ENCODE results near the gene PIK3R4.

Gene PIK3R4

DNA sequence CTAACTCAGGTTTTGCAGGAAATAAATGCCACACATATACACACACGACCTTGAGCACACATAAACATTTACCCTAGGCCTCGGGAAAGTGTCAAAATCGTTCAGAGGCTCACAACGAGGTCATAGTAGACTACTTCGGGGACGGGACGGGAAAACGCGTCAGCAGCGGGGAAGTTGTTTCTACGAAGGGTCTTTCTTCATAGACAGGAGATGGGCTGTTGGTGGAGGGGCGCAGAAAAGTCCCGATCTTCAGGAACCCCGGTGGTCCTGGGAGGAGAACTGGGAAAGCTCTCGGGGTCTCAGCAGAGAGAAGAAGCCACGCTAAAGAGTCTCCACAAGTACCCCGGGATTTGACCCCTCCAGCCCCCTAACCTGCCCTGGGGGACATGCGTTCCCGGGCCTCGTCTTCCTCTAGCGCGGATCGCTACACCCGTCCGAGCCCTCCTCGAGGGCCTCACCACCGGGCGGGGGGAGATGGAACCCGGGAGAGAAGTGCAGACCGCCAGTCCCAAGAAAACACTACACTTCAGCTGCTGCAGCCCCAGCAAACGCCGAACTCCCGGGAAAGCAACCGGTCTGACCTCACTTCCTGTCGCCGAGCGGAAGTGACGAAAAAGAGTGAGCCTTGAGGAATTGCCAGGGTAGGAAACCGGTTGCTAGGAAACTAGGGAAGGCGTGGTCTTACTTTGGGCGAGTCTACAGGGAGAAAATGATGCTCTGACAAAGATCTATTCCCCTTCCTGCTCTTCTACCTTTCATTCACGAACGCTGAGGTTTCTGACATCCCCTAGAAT is at the start of gene PIK3R4:
TSS of gene PIK3R4 (minus strand) at position 584 of the 794 bp plus-strand sequence. CDS start 1,611 bp downstream, outside the sequence.
- in situ Hi-C loops (cut with HindIII; ENCODE audit: low sequenced_read_pairs) = no loop called here

DNA sequence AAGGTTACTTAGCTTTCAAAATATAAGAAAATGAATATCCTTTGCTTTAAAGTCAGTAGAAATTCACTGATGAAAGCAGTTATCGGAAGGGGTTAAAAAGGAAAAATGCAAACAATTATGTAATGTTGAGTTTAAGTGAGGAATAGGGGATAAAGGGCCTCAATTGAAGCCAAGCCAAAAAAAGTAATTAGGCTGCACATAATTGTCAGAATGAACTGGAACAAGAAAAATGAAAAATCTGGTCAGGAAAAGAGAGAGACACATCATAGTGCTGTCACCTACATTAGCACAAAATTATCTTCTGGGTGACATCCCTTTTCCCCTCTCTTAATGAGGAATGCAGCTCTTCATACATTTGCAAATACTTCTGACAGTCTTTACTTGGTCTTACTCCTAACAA is 48.8 kb upstream of the PIK3R4 start:
- in situ Hi-C loops (cut with HindIII; ENCODE audit: low sequenced_read_pairs) = no loop called here

DNA sequence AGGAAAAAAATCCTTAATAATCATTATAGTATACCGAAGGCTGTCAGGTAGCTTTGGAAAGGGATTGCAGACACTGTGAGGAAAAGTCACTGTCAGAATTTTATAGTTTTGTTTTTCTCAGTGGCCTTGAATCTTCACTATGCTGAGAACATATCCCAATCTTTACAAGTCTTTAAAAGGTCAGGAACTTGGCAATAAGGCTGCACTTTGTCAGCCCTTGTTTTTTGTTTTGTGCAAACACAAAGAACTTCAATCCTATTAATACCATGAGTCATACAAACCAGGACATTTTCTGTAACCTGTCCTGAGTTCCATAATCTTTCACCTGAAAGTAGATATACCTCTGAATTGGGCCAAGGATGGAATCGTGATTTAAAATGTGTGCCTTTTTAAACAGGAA is 45.6 kb upstream of the PIK3R4 start:
- in situ Hi-C loops (cut with HindIII; ENCODE audit: low sequenced_read_pairs) = no loop called here

DNA sequence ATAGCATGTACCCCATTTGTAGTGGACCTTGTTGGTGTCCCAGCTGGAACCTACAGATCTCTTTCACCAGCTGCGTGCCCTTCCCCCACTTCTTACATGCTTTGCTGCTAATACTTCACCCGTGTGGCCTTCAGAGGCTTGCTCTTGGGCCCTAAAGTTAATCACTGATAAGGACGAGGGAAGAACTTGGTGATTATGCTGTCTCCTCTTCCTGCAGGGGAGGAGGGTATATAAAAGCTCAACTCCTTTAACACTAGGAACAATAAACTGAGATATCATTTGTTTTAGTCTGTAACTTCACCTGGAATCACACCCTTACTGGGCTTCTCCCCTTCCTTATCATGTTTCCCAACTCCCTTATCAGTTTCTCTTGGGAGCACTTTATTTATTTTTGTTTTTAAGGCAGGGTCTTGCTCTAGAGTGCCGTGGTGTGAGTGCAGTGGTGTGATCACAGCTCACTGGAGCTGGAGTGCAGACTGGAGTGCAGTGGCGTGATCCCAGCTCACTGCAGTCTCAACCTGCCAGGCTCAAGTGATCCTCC is 43.2 kb upstream of the PIK3R4 start:
- in situ Hi-C loops (cut with HindIII; ENCODE audit: low sequenced_read_pairs) = no loop called here

DNA sequence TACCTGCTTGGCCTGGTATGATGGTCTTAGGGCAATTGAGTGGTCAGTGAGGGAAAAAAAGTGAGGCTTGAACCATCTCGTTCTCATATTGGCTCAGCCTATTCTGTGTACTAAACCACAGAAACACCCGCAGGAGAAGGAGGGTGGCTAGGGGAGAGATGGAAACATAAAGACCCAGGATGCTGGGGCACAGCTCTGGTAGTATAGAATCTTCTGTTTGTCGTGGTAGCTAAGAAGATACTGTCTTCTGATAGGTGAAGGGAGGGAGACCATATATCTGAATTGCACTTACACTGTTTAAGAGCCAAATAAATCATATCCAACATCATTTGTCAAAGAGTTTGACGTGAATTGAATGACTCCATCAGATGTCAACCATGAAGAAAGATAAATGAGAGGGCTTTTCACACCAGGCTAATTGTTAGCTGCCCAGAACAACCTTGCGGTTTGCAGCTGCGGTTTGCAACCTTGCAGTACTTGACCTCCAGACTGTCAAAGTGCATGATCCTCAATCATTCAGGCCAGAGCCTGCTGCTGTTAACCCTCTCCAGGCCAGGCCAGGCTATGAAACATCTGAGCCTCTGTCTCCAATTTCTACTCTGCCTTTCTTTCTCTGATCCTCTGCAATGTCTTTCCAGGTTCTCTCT is 40.9 kb upstream of the PIK3R4 start:
- in situ Hi-C loops (cut with HindIII; ENCODE audit: low sequenced_read_pairs) = no loop called here

DNA sequence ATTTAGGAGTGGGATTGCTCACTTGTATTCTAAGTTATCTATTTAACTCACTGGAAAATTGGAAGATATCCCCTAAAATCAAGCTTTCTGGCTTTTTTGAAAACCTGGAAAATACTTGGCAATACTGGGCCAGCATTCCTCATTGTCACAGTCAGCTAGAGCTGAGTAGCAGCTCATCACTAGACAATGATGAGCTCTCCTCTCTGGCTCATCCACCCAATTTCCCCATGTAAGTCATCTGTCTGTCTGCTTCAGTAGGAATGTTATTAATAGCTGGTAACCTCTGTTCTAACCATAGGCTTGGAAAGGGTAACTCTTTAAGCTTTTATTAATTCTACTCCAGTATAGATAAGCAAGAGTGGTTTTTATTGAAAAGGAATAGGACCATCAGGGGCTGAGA is 39.7 kb upstream of the PIK3R4 start:
- in situ Hi-C loops (cut with HindIII; ENCODE audit: low sequenced_read_pairs) = no loop called here

DNA sequence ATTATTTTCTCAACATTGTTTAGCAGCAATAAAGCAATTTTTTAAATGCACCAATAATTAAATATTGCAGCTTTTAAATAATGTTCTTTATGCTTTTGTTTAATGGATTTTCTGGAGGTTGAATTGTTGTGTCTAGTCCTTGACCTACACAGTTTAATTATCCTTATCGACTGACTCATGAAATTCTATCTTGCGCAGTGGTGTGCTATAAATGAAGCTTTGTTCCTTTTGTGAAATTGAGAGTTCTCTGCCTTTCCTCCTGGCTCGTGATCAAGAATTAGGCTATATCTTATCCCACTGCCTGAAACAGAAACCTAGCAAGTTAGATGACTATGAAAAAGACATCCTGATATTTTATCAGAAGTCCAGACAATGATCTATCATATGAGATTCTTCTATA is 37.0 kb upstream of the PIK3R4 start:
- in situ Hi-C loops (cut with HindIII; ENCODE audit: low sequenced_read_pairs) = no loop called here

DNA sequence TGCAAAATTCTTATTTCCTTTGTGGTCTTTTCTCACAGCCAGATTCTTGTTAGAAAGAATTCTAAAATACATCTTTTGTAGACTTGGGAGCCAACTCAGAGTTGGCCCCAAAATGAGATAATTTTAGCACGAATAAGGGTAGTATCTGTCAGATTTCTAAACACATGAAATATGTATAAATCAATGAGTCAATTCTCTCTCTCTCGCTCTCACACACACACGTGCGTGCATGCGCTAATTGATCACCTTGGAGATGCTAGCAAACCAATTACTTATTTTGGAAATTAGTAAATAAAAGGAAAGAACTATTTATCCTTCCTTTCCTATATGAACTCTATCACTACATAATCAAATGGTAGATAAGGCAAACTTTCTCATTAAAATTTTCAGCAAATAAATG is 32.9 kb upstream of the PIK3R4 start:
- in situ Hi-C loops (cut with HindIII; ENCODE audit: low sequenced_read_pairs) = no loop called here

DNA sequence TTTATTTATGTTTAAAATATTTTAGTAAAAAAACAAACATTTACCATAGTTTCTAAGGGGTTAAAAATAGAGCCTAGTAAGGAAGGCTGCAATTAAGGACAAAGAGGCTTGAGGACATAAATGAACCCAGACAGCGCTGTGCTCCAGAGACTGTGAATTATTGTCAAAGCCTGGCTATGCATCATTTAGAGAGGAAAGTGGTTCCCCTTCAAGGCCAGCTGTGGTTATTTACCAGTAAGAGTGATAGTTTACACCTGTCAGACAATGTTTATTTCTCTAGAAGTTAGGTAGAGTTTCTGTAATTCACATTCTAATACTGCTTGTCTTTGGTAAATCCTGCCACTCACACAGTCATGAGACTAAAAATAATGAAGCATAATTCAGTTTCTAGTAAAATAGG is 32.4 kb upstream of the PIK3R4 start:
- in situ Hi-C loops (cut with HindIII; ENCODE audit: low sequenced_read_pairs) = no loop called here

DNA sequence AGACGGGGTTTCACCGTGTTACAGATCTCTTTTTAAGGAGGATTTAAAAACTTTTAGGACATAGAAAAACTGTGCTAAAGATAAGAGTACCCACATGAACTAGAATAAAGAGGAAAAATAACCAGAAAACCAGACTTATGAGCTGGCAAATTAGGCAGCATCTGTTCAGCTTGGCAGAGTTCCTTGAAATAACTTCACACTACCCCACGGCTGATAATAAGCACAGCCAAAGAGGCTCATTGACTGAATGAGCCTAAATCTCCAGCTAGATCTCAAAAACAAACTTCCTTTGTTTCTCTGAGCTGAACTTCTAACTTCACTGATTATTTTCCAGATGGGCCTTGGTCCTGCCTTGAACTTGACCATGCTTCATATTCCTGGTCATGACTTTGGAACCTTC is 26.7 kb upstream of the PIK3R4 start:
- in situ Hi-C loops (cut with HindIII; ENCODE audit: low sequenced_read_pairs) = no loop called here

DNA sequence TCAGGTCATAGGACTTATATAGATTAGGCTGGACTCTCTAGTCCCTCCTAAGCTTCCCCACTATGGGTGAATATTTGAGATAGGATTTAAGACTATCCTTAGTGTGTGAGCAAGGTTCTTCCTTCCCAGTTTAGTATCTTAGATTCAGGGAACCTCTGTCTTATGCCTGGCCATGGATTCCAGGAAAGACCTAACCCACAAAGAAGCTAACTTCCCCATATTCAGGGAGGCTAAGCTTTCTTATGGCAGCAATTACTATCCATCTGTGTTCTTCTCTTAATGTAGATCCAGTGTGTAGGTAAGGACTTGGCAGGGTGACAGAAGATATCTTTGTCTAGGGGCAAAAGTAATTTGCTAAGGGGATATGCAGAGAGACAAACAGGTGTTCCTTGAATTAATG is 25.5 kb upstream of the PIK3R4 start:
- in situ Hi-C loops (cut with HindIII; ENCODE audit: low sequenced_read_pairs) = no loop called here

DNA sequence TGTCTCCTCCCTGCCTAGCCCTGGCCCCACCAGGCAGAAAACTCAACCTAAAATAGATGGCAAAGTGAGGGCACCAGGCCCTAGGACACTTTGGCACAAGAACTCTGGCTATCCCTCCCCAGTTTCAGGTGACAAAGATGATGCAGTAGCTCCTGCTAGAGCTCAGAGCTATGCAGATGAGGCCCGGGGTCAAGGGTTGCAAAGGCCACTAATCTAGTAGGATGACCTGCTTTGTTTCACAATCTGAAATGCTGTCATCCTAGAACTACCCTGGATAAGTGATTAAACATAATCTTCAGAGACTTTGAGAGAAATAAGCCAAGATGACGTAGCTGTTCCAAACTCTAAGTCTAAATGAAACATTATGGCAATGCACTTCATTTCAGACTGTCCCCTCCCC is 24.0 kb upstream of the PIK3R4 start:
- in situ Hi-C loops (cut with HindIII; ENCODE audit: low sequenced_read_pairs) = no loop called here

DNA sequence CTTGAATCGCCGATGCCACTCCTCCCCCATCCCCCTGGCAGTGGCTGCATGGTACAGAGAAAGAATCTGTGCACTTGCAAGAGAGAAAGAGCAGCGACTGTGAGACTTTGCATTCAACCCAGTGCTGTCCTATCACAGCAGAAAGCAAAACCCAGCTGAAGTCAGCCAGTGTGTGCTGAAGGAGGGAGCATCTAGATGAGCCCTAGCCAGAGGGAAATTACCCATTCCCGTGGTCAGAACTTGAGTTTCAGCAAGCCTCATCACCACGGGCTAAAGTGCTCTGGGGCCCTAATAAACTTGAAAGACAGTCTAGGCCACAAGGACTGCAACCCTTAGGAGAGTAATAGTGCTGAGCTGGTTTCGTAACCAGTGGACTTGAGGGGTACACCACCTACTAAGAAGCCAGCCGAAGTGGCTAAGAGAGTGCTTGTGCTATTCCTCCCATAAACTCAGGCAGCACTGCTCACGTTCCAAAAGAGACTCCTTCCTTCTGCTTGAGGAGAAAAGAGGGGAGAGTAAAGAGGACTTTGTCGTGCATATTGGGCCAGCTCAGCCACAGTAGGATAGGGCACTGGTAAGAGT is 15.2 kb upstream of the PIK3R4 start:
- in situ Hi-C loops (cut with HindIII; ENCODE audit: low sequenced_read_pairs) = no loop called here

DNA sequence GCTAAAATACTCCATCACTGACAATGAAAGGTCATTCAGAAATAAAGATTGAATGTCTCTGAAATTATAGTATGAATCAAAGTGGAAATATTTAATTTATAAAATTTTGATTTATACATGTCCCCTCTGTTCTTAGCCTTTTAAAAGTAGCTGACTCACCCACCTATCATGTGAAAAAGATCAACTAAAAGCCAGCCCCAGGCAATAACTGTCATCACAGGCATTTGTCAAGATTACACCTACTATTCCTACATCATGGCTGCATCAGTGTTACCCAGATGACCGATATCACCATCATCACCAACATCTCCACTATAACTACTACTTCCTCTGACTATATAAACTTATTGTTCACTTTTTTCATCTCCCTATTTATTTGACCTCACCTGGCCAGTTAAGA is 14.3 kb upstream of the PIK3R4 start:
- in situ Hi-C loops (cut with HindIII; ENCODE audit: low sequenced_read_pairs) = no loop called here

DNA sequence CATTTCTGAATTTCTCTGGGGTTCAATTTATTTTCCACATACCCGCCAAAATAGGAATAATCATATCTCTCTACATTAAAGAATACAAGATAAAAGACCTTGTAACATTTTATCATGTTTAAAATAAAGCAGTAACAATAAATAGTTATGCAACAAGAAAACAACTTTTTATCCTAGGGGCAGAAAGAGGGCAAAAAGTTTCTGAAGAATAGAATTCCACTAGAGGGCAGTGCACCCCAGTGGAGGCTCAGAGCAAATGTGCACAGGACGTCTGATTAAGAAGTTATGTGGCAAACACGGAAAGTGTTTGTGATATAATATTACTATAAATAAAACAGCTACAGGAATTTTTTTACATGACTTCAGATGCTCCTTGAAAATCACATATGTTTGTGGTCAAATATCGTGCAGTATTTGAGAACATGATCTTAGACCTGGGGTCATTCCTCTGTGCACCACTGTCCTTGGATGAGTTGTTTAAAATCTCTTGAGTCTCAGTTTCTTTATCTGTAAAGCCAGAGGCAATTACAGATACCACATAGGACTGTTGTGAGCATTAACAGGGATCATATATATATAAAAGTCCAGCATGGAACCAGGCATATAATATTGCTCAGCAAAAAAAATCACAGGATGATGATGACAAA is 13.2 kb upstream of the PIK3R4 start:
- in situ Hi-C loops (cut with HindIII; ENCODE audit: low sequenced_read_pairs) = no loop called here

DNA sequence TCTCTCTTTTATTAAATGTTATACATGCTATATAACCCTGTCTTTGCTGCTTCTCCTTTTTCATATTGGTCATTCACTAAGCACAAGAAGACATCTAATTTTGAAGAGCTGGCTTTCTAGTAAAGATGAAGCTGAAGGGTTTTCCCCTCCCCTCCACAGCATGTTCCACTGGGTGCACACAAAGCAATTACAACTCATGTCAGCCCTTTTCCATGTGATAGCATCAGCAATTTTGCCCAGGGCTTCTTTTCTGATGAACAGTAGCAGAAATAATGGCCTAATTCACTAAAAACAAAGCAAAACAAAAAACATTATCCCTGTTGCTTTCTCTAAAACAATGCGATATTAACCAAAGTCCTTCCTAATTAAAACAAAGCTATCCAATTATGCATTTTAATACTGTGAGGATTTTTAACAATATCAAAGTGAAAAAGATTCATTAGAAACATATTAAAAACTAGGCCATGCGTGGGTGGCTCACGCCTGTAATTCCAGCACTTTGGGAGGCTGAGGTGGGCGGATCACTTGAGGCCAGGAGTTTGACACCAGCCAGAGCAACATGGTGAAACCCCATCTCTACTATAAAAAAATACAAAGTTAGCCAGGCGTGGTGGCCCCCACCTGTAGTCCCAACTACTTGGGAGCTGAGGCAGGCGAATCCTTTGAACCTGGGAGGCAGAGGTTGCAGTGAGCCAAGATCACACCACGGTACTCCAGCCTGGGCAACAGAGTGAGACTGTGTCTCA is 12.2 kb upstream of the PIK3R4 start:
- in situ Hi-C loops (cut with HindIII; ENCODE audit: low sequenced_read_pairs) = no loop called here

DNA sequence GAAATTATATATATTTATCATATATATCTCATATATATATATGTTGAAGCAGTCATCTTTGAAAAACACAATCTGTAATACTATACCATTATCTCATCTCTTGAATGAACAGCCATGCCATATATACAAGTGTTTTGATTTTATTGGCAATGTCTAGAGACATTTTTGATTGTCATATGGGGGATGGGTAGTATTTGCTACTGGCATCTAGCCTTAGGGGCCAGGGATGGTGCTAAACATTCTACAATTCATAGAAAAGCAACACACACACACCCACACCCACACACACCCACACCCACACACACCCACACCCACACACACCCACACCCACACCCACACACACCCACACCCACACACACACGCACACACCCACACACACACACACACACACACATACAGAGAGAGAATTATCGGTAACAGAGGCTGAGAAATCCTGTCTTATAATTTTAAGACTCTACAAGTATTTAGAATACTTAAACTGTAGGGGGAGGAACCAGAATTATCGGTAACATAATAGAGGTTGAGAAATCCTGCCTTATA is 11.1 kb upstream of the PIK3R4 start:
- in situ Hi-C loops (cut with HindIII; ENCODE audit: low sequenced_read_pairs) = no loop called here

DNA sequence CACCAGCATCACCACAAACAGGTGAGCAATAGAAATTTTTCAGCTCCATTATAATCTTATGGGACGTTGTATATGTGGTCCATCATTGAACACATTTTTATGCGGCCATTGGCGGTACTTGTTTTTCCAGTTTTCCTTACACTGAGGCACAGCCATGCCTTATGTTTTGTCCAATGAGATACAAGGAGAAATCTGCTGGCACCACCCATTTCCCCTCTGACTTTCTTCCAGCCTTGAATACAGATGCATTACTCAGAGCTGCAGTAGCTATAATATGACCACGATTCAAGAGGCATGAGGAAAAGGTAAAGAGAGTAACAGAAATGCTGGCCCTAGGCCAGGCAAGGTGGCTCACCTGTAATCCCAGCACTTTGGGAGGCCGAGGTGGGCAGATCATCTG is 9.0 kb upstream of the PIK3R4 start:
- in situ Hi-C loops (cut with HindIII; ENCODE audit: low sequenced_read_pairs) = no loop called here

DNA sequence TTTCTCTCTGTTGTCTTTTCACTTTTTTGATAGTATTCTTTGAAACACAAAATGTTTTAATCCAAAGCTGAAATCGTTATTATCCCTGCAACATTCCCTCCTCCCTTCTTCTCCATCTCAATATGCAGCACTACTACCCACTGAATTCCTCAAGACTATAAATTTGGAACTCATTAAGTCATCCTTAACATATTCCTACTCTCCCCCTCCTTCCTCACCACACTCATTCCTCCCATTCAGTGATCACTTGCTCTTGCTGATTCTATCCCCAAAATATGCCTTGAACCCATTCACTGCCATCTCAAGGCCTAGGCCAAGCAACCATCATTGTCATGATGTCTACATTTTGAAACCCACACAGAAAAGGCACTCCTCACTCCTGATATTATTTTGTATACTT is 2.4 kb upstream of the PIK3R4 start:
- in situ Hi-C loops (cut with HindIII; ENCODE audit: low sequenced_read_pairs) = no loop called here

DNA sequence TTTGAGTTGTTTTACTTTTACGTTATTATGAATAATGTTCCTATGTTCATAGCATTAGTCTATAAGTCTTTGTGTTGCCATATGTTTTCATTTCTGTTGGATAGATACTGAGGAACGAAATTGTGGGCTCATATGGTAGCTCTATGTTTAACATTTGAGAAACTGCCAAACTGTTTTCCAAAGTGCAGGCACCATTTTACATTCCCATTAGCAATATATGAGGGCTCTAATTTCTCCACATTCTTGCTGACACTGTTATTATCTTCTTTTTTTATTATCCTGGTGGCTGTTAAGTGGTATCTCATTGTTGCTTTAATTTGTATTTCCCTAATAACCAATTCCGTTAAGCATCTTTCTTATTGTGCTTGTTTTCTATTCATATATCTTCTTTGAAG is 1.8 kb upstream of the PIK3R4 start:
- in situ Hi-C loops (cut with HindIII; ENCODE audit: low sequenced_read_pairs) = no loop called here

DNA sequence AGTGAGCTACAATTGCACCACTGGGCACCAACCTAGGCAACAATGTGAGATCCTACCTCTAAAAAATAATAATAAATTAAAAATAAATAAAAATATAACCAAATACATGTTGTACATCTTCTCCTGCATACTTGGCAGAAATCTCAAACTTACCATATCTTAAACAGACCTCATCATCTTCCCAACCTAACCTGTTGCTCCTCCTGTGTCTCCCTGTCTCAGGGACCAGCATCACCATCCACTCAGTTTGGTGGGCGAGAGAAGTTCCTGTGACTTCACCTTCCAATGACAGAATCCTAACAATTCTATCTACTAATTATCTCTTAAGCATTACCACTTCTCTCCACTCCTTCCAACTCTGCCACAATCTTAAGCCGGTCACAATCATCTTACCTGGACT is 3.3 kb downstream of the PIK3R4 start:
- in situ Hi-C loops (cut with HindIII; ENCODE audit: low sequenced_read_pairs) = no loop called here

Measured in DLD1 (cell line).